MM.1S (cell line): ENCODE results near the gene SWT1.

ENCODE experiments used
- CTCF ChIP-seq: fragments of 300-600 bp; sonication (generic); IDR thresholded peaks from 2 replicates; pipeline ENCODE4 v1.5.1; 2016; ENCODE audit warnings: antibody characterized with exemption, low read length, mixed read lengths
- EZH2 ChIP-seq: fragments of 300-600 bp; sonication (generic); optimal IDR thresholded peaks from 2 replicates; pipeline ENCODE3; 2017; ENCODE audit warnings: low read depth, mild to moderate bottlenecking, antibody characterized with exemption, low read length, mixed read lengths
- EZH2phosphoT487 ChIP-seq: fragments of 300-600 bp; sonication (generic); IDR thresholded peaks from 2 replicates; pipeline ENCODE4 v1.6.1; 2018; ENCODE audit warnings: antibody characterized with exemption, low read length

GRCh38 chr1:185207170-185207569 lies 50.2 kb downstream of the SWT1 start:
- TF ChIP-seq CTCF = no peak
- TF ChIP-seq EZH2 = no peak
- no peak for TF ChIP-seq EZH2phosphoT487
